Middle frontal gyrus (tissue), 1 donor: Measurements from ENCODE around the gene ELL3.
"Not testable (repeated sequence)": the region's sequence is repeated elsewhere in the genome, so short reads cannot be mapped to it uniquely, and the experiment has no call there.

Experiments used
- DNase-seq: peaks from one replicate; pipeline ENCODE4 v3.0.0-alpha.2; 2015; ENCODE audit warnings: low spot score; ENCODE audit errors: extremely low spot score

ELL3 gene

DNA sequence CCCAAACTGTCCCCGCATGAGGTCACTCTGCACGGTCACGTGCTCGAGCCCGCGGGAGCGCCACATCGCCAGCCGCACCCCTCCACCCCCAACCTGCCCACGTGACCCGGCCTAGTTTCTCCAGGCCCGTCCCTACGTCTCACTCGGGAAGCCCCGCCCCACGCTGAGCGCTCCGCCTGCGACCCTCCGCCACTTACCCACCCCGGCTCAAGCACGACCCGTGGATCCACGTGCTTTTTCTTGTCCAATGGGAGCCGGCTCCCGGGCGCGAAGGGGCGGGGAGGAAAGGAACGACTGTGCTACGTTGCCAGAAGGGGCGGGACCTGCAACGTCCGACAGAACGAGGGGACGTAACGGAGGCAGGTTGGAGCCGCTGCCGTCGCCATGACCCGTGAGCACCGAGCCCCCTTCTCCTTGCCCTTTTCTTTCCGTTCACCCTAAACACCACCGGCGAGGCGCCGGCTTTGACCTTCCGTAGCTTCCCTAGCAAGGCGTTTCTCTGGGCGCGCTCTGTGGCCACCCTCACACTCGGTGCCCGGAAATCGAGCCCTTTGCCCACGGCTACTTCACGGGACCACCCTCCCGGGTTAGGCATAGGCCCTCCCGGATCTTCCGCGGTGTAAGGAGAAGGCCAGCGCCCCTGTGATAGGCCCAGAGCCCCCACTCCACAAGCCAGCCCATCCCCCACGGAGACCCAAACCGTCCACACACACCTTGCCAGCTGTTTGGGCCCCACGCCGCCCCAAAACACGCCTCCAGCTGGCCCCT is 15.4 kb upstream of the ELL3 start, which contains the start of gene SERF2:
Gene SERF2, plus strand, starts transcription at position 328 of the 768 bp plus-strand sequence. Its CDS starts 57 bp downstream, at position 385.
- peak; percentile 97 for DNase-seq

DNA sequence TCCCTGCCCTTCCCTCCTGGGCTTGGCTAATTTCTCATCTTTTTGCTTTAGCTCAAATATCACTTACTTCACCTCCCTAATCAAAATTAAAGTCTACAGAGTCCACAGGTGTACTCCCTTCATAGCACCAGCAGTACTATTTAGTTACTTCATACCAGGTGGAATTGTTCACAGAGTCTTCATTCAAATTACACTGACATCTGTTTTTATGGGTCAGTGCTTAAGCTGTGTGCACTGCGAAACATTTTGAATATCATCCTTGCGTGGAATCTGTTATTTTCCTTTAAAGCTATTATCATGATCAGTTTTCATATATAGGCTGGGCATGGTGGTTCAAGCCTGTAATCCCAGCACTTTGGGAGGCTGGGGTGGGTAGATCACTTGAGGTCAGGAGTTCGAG is 12.6 kb upstream of the ELL3 start:
- DNase-seq = no peak

DNA sequence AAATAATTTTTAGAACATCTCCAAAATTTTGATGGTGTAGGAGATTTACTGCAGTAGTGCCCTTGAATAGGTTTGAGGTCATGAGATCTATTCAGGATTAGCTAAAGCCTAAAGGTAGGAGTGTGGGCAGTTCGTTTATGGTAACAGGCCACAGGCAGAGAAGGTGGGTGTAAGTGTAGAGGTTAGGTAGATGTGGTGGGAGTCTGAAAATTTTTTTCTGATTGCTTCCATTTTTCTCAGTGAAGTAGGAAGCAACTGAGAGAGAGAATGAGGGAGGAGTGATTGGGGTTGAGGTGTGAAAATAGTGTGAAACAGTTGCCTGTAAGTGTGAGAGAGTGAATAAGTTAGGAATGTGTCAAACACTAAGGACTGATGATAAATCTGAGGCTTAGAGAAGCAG is 2.2 kb upstream of the ELL3 start:
- DNase-seq = no peak

DNA sequence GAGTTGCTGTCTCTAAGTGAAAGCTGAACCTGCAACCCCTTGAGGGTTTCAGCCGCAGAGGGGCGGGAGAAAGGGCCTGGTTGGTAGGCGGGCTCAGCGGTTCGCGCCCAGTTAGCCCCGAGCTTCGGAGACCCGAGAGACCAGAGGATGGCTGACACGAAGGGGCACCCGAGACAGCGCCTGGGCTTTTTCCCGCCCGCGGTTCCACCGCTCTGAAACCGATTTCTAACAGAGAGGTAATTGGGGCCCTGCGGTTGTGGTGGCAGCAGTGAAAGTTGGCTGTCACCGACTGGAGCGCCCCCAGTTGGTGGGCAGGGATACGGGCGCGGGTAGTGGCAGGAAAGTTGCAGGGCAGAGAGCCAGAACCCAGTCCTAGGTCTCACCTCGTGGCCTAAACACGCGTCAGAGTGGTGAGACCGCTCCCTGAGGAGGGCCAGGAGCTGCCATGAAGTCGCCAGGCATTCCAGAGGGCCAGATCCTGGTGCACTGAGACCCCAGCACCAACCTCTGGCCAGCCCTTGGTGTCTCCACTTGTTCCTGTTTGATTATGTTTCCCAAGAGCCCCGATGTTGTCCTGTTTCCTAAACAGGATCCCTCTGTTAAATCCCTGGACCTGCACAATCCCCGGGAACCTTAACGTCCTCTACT is 625 bp upstream of the ELL3 start:
- no peak for DNase-seq

DNA sequence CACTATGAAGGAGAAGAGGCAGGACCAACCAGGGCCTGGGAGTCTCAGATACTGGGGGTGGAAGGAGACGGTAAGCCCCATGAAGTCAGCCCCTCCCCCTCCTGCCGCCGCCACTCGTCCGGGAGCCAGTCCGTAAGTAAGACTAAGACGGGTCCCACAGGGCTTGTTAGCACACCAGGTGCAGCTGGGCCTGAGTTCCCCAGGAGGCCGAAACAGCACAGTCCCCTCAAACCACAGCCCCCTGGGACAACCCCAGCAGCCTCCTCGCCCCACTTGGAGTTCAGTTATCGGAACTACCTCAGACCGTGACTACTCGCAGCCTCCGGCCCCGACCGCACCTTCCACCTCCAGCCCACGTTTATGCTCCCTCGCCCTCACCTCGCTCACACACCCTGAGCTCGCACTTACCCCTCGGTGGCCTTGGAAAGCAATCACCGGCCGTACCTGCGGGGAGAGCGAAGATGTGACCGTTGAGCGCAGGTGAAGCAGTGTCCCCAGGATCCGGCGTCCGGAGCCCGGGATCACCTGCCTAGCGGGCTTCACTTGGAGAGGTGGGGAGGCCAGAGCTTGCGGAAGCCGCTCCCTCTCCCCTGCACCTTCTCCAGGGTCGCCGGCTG is 557 bp downstream of the ELL3 start:
- no peak for DNase-seq

DNA sequence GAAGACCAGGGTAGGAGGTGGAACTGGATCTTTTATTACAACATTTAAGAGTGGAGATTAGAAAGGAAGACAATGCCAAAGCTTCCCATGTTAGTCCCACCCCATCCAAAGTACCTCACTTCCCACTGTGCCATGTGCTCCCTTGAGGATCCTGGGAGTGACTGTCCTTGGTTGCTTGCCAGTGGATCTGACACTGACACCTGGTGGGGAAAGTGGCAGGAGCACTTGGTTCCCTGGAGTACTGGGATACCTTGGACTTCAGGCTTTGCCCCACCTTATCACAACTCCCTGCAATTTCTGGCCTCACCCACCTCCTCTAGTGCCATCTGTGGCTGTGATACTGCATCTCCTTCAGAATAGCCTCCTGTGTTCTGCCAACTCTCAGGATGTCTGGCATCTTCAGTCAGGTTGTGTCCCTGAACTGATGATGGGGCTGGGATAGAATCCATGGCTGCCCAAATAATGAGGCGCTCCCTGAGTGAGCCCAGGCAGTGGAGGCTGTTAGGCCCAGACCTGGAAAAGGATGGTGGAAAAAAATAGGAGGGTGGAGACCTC is 1.3 kb downstream of the ELL3 start:
- DNase-seq = no peak

DNA sequence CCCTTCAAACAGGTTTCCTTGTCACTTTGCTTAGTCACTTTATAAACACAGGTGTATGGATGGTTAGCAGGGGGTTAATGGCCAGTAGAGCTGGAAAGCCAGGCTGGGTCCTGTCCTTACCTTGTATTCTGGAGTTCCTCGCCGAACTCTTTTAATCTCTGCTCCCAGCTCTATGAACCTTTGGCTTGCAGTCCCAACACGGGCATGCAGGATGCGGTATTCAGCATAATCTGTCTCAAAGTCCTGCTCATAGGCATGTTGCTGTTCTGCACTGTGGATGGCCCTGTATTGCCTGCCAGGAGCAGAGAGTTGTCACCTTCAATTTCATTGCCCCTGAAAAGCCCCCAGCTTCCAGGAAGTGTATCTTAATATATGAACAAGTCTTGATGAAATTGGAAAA is 2.7 kb downstream of the ELL3 start:
- no peak for DNase-seq

DNA sequence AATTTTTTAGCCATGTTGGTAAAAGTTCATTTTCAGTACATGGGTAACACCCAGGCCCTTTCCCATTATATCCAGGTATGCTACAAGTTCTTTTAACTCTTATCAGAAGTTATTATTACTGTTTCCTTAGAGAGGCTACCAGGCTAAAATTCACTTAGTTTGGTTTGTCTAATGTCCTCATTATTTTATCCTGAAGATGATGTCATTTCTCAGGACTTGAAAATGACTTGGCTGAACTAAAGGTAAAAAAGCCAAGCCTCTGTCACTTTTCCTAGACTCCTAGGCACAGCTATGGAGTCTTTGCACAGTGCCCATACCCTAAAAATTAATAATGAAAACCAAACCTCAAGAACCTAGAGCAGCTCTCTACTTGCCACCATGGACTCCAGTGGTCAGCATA is 4.1 kb downstream of the ELL3 start:
- DNase-seq = no peak

DNA sequence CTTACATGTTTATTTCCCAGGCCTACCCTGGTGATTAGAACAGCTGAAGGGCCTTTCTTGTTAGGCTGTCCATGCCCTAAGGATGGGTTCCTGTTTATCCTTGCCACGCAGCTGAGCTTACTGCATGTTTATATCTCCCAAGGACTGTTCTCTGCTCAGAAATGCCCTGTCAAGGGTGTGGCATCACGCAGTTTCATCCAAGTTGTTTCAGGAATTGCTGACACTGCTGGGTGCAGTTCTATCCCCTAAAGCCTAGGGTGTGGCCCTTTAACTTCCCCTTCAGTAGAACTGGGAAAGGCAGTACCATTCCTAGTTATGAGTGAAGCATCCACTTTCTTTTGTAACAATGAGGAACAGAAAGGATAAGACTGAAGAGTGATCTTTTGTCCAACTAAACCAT is 5.0 kb downstream of the ELL3 start:
- DNase-seq = no peak

DNA sequence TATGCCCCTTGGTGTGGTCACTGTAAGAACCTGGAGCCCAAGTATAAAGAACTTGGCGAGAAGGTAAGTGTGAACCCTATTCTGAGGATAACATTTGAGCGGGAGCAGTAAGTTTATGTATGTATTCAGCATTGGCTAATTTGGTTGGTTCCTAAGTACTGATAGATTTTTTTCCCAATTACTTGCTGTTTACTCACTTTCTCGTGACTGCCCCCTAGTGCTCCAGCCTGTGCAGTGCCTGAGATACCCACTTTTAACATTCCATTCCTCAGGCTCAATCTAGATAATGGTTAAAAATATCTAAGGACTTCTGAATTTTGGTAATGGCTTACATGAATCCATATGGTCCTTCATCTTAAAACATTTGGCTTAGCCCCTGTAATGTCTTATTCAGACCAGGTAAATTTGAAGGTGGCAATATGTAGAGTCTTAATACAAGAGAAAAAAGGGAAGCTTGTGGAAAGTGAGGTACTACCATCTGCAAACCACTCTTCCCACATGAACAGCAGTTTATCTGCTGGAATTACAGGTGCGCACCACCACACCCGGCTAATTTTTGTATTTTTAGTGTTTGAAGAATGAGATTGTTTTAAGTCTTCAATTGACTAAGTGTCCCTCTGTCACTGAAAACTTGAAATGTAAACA is 7.1 kb downstream of the ELL3 start:
- DNase-seq = no peak

DNA sequence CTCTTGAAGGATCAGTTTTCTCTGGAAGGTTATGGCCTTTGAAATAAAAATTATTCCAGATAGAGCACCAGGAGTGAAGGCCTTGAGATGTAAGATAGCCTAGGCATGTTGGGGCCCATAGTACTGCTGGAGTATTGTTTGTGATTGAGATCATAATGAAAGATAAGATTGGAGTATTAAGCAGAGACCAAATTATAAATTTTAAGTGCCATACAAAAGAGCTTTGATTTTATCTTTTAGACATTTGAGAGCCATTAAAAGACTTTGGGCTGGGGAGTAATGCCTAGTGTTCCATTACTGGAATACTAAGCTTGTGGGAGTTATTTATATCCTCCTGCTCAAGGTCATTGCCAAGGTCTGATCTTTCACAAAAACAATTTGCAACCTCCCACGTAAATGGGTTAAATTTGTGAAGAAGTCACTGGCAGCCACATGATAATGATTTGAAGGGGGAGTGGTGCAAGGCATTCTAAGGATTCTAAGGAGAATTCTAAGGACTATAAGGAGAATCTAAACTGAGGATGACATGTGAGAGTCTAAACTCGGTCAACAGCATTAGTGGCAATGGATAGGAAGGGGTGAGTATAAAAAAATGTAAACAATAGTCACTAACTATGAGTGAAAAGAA is 12.8 kb downstream of the ELL3 start:
- no peak for DNase-seq

DNA sequence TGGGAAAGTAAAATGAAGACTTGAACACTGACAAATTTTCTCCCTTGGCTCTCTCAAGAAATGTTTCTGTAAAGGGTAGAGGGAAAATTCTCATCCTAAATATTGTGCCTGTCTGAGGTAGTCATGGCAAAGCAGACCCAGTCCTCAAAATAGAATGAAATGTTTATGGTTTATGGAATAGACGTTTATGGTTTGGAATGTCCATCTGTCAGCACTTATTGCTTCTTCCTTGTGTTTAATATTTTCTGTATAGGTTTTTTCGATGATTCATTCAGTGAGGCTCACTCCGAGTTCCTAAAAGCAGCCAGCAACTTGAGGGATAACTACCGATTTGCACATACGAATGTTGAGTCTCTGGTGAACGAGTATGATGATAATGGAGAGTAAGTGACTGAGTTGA is 13.9 kb downstream of the ELL3 start:
- DNase-seq = no peak

DNA sequence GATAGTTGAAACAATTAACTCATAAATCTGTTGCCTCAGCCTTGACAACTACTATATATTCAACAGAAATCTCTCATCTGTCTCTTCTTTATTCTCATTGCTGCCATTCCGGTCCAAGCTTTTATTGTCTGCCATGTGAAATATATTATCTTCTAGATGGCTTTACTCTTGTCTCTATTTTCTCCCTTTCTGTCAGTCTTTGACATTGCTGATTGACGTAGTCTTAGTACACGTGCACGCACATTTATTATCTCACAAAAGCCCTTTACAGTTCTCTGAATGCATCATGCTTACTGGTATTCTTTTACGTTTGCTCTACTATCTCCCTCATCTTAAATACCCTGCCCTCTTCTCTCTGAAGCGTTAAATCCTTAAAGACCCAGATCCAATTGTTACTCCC is 24.9 kb downstream of the ELL3 start:
- no peak for DNase-seq

DNA sequence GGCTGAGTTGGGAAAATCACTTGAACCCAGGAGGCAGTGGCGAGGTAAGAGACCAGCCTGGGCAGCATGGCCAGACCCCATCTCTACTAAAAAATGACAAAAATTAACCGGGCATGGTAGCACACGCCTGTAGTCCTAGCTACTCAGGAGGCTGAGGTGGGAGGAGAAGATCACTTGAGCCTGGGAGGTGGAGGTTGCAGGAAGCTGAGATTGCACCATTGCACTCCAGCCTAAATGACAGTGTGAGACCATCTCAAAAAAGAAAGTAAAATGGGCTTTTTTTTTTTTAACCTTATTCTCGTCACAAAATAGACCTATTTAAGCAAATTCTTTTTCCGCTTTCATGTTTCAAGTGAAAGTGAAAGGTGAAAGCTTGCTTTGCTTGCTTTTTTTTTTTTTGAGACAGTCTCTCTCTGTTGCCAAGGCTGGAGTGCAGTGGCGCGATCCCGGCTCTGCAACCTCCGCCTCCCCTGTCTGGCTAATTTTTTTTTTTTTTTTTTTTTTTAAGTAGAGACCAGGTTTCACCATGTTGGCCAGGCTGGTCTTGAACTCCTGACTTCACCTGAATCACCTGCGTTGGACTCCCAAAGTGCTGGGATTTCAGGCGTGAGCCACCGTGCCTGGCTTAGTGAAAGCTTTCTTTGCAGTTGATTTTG is 26.9 kb downstream of the ELL3 start:
- DNase-seq = no peak

DNA sequence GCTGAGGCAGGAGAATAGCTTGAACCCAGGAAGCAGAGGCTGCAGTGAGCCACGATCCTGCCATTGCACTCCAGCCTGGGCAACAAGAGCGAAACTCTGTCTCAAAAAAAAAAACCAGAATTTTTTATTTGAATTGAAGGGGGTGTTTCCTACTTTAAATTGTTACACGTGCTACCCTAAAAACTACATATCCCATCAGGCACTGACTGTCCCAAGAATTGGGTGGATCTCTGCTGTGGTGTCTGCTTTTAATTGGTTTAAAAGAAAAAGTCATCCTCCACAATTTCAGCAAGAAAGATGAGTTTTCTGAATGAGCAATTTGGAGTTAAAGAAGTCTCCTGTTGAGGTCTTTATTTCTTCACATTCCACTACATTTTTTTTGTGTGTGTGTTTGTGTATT is 28.4 kb downstream of the ELL3 start:
- DNase-seq = no peak

DNA sequence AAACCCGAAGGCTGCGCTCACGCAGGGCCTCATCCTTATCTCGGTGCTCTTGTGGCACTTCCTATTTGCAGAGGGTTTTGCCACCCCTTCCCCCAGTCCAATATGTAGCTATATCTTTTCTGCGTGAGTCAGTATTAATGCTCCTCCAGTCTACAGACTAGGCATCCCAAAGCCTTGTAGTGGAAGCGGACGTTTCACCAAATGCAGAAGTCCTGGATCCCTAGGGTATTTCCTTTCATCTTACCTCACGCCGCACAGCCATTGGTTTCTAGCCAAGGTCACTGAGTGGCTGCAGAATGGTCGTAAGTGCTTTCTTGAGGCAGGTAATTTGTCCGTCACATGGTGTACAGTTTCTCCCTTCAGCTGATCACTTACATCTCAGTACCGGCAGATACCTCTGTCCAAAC is 29.9 kb downstream of the ELL3 start:
- DNase-seq = not testable (repeated sequence)

DNA sequence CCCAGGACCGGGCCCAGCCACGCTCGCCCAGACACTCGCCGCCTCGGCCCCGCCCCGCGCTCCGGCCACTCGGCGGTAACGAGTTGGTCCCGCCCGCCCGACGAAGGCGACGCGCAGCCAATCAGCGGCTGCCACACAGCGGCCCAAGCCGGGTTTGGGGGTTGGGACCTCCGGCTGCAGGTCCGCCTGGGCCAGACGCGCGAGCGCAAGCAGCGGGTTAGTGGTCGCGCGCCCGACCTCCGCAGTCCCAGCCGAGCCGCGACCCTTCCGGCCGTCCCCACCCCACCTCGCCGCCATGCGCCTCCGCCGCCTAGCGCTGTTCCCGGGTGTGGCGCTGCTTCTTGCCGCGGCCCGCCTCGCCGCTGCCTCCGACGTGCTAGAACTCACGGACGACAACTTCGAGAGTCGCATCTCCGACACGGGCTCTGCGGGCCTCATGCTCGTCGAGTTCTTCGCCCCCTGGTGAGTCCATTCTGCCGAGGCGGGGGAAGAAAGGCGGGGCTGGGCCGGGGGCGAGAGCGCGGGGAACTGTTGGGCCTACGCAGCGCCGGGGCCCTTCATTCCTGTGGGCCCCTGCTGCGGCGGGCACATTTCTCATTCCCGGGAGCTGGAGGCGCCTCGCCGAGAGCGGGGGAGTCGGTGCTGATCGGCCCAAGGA is 30.4 kb downstream of the ELL3 start, which contains the start of gene PDIA3:
Gene PDIA3, plus strand, starts transcription at position 194 of the 658 bp plus-strand sequence. Its CDS starts 102 bp downstream, at position 296.
- peak; percentile 88 for DNase-seq

DNA sequence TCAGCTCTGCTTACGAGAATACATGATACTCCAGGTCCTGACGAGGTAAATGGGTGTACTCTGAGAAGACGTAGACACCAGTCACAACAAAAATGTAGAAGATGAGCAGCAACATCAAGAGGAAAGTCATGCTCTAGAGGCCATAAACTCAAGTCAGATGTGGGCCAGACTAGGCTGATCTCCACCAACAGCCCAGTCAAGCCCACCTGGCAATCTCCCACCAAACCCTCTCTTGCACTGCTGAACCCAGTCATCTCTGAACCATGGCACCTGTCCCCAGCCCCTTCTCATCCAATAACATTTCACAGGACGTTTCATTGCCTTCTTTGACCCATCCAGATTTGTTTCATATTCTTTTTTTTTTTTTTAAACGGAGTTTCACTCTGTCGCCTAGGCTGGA is 41.4 kb downstream of the ELL3 start:
- no peak for DNase-seq

DNA sequence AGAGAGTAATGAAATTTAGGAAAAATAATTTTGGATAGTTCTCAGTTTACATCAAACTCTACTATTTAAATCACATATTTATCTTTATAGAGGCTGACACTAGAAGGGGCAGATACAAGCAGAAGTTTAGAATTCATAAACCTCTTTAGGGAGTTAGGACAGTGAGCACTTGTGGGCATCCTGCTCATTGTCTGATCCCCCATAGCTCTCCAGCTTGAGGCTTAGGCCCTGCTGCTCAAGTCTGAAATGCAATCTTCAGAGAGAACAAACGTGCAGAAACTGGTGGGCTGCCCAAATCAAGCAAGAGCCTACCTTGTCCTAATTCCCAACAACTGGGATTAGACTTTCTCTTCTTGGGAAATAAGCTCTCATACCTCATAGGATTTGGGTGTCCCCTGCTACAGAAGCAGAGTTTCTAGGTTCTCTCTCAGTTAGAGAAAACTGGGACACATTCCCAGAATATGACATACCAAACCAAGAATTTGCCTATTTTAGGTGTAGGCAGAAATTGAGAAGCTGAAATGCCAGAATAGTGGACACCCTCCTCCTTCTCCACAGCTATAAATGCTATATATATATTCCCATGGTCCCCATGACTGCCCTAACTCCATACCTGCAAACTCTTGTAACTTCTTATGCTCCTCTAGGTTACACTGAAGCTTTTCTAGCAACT is 48.6 kb downstream of the ELL3 start:
- DNase-seq = not testable (repeated sequence)

DNA sequence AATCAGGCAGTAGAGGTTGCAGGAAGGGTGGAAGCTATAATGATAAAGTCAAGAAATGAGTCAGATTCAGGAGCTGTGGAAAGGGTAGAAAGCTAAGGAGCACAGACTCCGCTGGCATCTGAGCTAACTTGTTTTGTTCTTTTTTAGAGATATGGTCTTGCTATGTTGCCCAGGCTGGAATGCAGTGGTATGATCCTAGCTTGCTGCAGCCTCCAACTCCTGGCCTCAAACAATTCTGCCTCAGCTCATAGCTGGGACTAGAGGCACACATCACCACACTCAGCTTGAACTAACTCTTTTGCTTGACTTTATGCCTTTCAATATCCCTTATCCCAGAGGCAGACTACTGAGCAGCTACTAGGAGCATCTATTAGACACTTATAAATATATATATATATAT is 50.5 kb downstream of the ELL3 start:
- not testable (repeated sequence) for DNase-seq
